Brain microvascular endothelial cell (primary cell): ENCODE results near the gene HM13.

ENCODE experiments used
- DNase-seq: peaks from one replicate; pipeline ENCODE4 v3.0.0-alpha.2; 2020
- H3K27ac ChIP-seq: fragments of 250-450 bp; sonication (Bioruptor Pico); 2 replicates; pipeline ENCODE4 v1.5.1; 2020; ENCODE audit warnings: mild to moderate bottlenecking, moderate library complexity
- H3K27me3 ChIP-seq: fragments of 250-450 bp; sonication (Bioruptor Pico); replicated peaks from 2 replicates; pipeline ENCODE4 v1.5.1; 2020; ENCODE audit warnings: mild to moderate bottlenecking
- H3K36me3 ChIP-seq: fragments of 250-450 bp; sonication (Bioruptor Pico); replicated peaks from 2 replicates; pipeline ENCODE4 v1.5.1; 2020; ENCODE audit warnings: mild to moderate bottlenecking
- H3K4me3 ChIP-seq: 2 replicates; pipeline ENCODE4 v1.5.1; 2011; ENCODE audit warnings: low read depth, mild to moderate bottlenecking, control low read depth, low read length, moderate library complexity
- CTCF ChIP-seq: IDR thresholded peaks from 2 replicates; pipeline ENCODE4 v1.5.1; 2011; ENCODE audit warnings: low read depth, mild to moderate bottlenecking, moderate library complexity, low read length, control low read depth, inconsistent platforms; ENCODE audit errors: missing control alignments
- in situ Hi-C: cut with HindIII; loops from 2 replicates; pipeline ENCODE4 v1.10.0; 2017; ENCODE audit warnings: low sequenced_read_pairs, low pct_ligation_motif_present

Gene HM13

GRCh38 chr20:31548820-31549512 is 34.7 kb downstream of the HM13 start:
- DNase-seq: no peak
- Histone ChIP-seq H3K27ac (no peak overlapping the region), H3K4me3 (no peak overlapping the region), H3K27me3 (no peaks in the 10 kb centered on the region), H3K36me3 (peaks cover 70% of the 10 kb centered on the region)
- TF ChIP-seq CTCF: no peak
- in situ Hi-C loops: no loop called here

- no peak overlapping the region for H3K27ac ChIP-seq
- TF ChIP-seq CTCF: no peak
- H3K27me3 ChIP-seq: no peaks in the 10 kb centered on the region
- H3K4me3 ChIP-seq: no peak overlapping the region
- DNase-seq: no peak
- H3K36me3 ChIP-seq: peaks cover 70% of the 10 kb centered on the region
- in situ Hi-C loops: no loop called here
Measured at GRCh38 chr20:31549513-31549880, 35.3 kb downstream of the HM13 start.

GRCh38 chr20:31550099-31550498 is 35.9 kb downstream of the HM13 start:
- Histone ChIP-seq H3K4me3 (no peak overlapping the region), H3K36me3 (peaks cover 72% of the 10 kb centered on the region), H3K27me3 (no peaks in the 10 kb centered on the region), H3K27ac (no peak overlapping the region)
- in situ Hi-C loops: no loop called here
- no peak for TF ChIP-seq CTCF
- DNase-seq: no peak

- Histone ChIP-seq H3K27ac (peak overlapping the region; percentile 13), H3K4me3 (no peak overlapping the region), H3K27me3 (no peaks in the 10 kb centered on the region), H3K36me3 (peaks cover 74% of the 10 kb centered on the region)
- no peak for DNase-seq
- no peak for TF ChIP-seq CTCF
- in situ Hi-C loops: no loop called here
Measured at GRCh38 chr20:31551163-31552081, 37.2 kb downstream of the HM13 start.

- no peak for DNase-seq
- in situ Hi-C loops: no loop called here
- no peak overlapping the region for H3K27ac ChIP-seq
- no peak for TF ChIP-seq CTCF
- H3K27me3 ChIP-seq: no peaks in the 10 kb centered on the region
- H3K4me3 ChIP-seq: no peak overlapping the region
- H3K36me3 ChIP-seq: peaks cover 51% of the 10 kb centered on the region
Measured at GRCh38 chr20:31555203-31555775, 41.0 kb downstream of the HM13 start.
